Measurements from ENCODE around the gene SLC12A9. TPM values are rescaled to one million over a fixed set of nuclear protein-coding genes. Genes with fewer than 3 reads are reported as not detected.

Gene SLC12A9
- total RNA-seq, 1 experiment from 2014 or later, result 23.8 TPM

GRCh38 chr7:100897772-100898454, 45.4 kb downstream of the SLC12A9 start:
- POLR2A ChIA-PET (ENCODE audit: low non-redundant PET), result no interaction called here
- H3K27ac ChIP-seq (ENCODE audit: low read depth, low read length, poor library complexity, severe bottlenecking), result no peak overlapping the region
- no peaks in the 10 kb centered on the region for H3K36me3 ChIP-seq (ENCODE audit: insufficient read depth, low read length, poor library complexity, severe bottlenecking)
- peaks cover 7% of the 10 kb centered on the region for H3K27me3 ChIP-seq (replicated peaks; ENCODE audit: insufficient read depth, low read depth, low read length, poor library complexity)
- TF ChIP-seq EZH2 (IDR thresholded peaks at IDR 0.05; ENCODE audit: borderline replicate concordance, low read depth, low read length, poor library complexity, severe bottlenecking), result no peak
- TF ChIP-seq, protein P1, sequence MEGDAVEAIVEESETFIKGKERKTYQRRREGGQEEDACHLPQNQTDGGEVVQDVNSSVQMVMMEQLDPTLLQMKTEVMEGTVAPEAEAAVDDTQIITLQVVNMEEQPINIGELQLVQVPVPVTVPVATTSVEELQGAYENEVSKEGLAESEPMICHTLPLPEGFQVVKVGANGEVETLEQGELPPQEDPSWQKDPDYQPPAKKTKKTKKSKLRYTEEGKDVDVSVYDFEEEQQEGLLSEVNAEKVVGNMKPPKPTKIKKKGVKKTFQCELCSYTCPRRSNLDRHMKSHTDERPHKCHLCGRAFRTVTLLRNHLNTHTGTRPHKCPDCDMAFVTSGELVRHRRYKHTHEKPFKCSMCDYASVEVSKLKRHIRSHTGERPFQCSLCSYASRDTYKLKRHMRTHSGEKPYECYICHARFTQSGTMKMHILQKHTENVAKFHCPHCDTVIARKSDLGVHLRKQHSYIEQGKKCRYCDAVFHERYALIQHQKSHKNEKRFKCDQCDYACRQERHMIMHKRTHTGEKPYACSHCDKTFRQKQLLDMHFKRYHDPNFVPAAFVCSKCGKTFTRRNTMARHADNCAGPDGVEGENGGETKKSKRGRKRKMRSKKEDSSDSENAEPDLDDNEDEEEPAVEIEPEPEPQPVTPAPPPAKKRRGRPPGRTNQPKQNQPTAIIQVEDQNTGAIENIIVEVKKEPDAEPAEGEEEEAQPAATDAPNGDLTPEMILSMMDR (conservative IDR thresholded peaks at IDR 0.05; ENCODE audit: low read depth, low read length), result no peak
- H3K4me1 ChIP-seq (ENCODE audit: insufficient read depth, low read length, poor library complexity, severe bottlenecking), result peaks cover 9% of the 10 kb centered on the region
- CTCF ChIA-PET, result no interaction called here
- intact Hi-C loops (cut with micrococcal nuclease; ENCODE audit: unreplicated experiment), result loop anchor here (1.0 to 10.0 kb wide), 4 partner anchors 161 to 384 kb away; no protein-coding TSS in a partner anchor
- no peak overlapping the region for H3K4me3 ChIP-seq (ENCODE audit: low read depth, low read length, poor library complexity, severe bottlenecking)
- H3K9me3 ChIP-seq (ENCODE audit: low read depth, low read length, poor library complexity, severe bottlenecking), result no peaks in the 10 kb centered on the region
- BruUV-seq (replicated peaks), result no TSS peak
- DNase-seq (ENCODE audit: low spot score), result no peak

GRCh38 chr7:100899432-100899831, 46.9 kb downstream of the SLC12A9 start:
- H3K9me3 ChIP-seq (ENCODE audit: low read depth, low read length, poor library complexity, severe bottlenecking), result no peaks in the 10 kb centered on the region
- intact Hi-C loops (cut with micrococcal nuclease; ENCODE audit: unreplicated experiment), result loop anchor here (5.0 to 10.0 kb wide), 3 partner anchors 178 to 383 kb away; no protein-coding TSS in a partner anchor
- H3K27me3 ChIP-seq (replicated peaks; ENCODE audit: insufficient read depth, low read depth, low read length, poor library complexity), result peaks cover 7% of the 10 kb centered on the region
- DNase-seq (ENCODE audit: low spot score), result no peak
- peaks cover 9% of the 10 kb centered on the region for H3K4me1 ChIP-seq (ENCODE audit: insufficient read depth, low read length, poor library complexity, severe bottlenecking)
- TF ChIP-seq, protein P1 (conservative IDR thresholded peaks at IDR 0.05; ENCODE audit: low read depth, low read length), result no peak
- TF ChIP-seq EZH2 (IDR thresholded peaks at IDR 0.05; ENCODE audit: borderline replicate concordance, low read depth, low read length, poor library complexity, severe bottlenecking), result no peak
- ChIA-PET POLR2A (ENCODE audit: low non-redundant PET) (no interaction called here), CTCF (no interaction called here)
- BruUV-seq (replicated peaks), result no TSS peak
- H3K27ac ChIP-seq (ENCODE audit: low read depth, low read length, poor library complexity, severe bottlenecking), result no peak overlapping the region
- H3K36me3 ChIP-seq (ENCODE audit: insufficient read depth, low read length, poor library complexity, severe bottlenecking), result no peaks in the 10 kb centered on the region
- no peak overlapping the region for H3K4me3 ChIP-seq (ENCODE audit: low read depth, low read length, poor library complexity, severe bottlenecking)

- peaks cover 6% of the 10 kb centered on the region for H3K27me3 ChIP-seq (replicated peaks; ENCODE audit: insufficient read depth, low read depth, low read length, poor library complexity)
- no peak overlapping the region for H3K27ac ChIP-seq (ENCODE audit: low read depth, low read length, poor library complexity, severe bottlenecking)
- H3K4me1 ChIP-seq (ENCODE audit: insufficient read depth, low read length, poor library complexity, severe bottlenecking), result peaks cover 7% of the 10 kb centered on the region
- TF ChIP-seq EZH2 (IDR thresholded peaks at IDR 0.05; ENCODE audit: borderline replicate concordance, low read depth, low read length, poor library complexity, severe bottlenecking), result no peak
- TF ChIP-seq, protein P1 (conservative IDR thresholded peaks at IDR 0.05; ENCODE audit: low read depth, low read length), result no peak
- ChIA-PET POLR2A (ENCODE audit: low non-redundant PET) (interaction anchor here (0.5 kb wide), 1 partner anchor 163 kb away, joined by 3 read pairs; no protein-coding TSS in a partner anchor), CTCF (interaction anchor here (0.5 to 0.7 kb wide), 2 partner anchors 158 to 181 kb away, joined by 3 read pairs; no protein-coding TSS in a partner anchor)
- H3K4me3 ChIP-seq (ENCODE audit: low read depth, low read length, poor library complexity, severe bottlenecking), result no peak overlapping the region
- DNase-seq (ENCODE audit: low spot score), result no peak
- no peaks in the 10 kb centered on the region for H3K9me3 ChIP-seq (ENCODE audit: low read depth, low read length, poor library complexity, severe bottlenecking)
- no peaks in the 10 kb centered on the region for H3K36me3 ChIP-seq (ENCODE audit: insufficient read depth, low read length, poor library complexity, severe bottlenecking)
- intact Hi-C loops (cut with micrococcal nuclease; ENCODE audit: unreplicated experiment), result no loop called here
- BruUV-seq (replicated peaks), result no TSS peak
Observed at GRCh38 chr7:100900978-100901377, 48.5 kb downstream of the SLC12A9 start.

Data from A673 (cell line).